GM15510 (cell line): Measurements from ENCODE around the gene SNX15.

Experiments used
- POLR2A ChIP-seq: IDR thresholded peaks from 3 replicates; pipeline ENCODE4 v1.6.1; 2011; ENCODE audit warnings: borderline replicate concordance; ENCODE audit not compliant: insufficient read length; ENCODE audit errors: extremely low read depth

The SNX15 gene

DNA sequence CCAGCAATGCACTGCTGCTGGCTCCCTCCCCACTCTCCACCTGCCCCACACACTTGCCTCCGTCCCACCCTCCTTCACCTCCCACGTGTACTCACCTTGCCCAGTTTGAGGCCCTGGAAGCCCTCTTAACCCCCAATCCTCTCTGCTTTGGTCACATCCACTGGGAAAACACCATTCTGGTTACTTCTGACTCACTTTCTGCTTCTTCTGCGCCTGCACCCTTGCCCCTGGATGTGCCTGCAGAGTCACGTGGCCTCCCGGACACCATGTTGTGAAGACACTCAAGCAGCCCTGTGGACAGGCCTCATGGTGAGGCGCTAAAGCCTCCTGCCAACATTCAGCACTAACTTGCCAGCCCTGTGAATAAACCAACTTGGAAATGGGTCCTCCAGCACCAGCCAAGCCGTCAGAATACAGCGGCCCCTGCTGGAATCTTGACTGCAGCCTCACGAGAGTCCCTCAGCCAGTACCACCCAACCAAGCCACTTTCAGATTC lies 33.7 kb downstream of the SNX15 start:
- TF ChIP-seq POLR2A: no peak

DNA sequence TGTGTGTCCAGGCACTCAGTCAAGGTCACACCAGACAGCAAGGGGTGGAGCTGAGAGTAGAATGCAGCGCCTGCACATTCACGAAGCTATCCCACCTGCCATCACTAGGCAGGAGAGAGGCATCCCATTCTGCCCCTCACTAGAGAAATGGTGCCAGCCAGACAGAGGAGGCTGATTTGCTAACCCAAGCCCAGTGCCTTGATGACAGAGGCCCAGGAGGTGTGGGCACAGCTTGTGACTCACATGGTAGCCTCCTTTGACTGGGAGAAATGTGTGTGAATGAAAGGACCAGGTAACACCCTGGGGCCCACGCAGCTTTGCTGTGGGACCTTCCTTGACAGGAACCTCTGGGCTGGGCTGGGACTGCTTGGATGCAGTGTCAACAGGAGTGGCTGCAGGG lies 36.3 kb downstream of the SNX15 start:
- TF ChIP-seq POLR2A: no peak

DNA sequence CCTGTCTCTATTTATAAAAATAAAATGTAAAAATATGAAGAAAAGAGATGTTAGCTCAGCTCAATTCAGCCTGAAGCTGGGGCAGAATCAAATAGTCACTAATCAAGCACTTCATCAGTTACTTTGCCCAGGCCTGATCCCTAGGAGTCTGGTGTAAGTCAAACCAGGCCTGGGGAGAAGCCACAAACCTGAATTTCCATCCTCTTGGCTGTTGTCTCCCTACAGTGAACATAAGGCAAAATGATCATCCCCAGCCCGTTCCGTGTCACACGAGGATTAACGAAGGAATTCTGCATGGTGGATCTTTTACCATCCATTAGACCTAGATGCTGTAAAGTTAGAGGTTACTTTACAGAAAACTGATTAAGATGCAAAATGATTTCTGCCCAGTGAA lies 37.6 kb downstream of the SNX15 start:
- TF ChIP-seq POLR2A: no peak

DNA sequence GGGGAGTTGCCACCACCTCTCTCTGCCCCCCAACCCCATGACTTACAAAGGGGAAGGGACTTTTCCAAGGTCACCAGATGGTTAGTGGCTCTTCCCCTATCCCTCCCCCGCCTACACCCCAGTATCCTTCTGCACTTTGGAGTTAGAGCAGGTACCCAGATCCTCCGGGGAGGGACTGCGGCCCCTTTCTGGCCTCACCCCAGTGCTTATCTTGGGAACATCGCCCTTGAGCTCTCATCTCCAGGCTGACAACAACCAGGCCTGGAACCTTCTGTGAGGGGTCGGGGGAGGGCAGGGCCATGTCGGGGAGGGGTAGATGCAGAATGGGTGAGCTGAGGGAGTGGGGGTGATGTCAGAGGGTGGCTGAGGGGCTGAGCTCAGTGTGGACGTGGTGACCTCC lies 38.6 kb downstream of the SNX15 start:
- TF ChIP-seq POLR2A: no peak

DNA sequence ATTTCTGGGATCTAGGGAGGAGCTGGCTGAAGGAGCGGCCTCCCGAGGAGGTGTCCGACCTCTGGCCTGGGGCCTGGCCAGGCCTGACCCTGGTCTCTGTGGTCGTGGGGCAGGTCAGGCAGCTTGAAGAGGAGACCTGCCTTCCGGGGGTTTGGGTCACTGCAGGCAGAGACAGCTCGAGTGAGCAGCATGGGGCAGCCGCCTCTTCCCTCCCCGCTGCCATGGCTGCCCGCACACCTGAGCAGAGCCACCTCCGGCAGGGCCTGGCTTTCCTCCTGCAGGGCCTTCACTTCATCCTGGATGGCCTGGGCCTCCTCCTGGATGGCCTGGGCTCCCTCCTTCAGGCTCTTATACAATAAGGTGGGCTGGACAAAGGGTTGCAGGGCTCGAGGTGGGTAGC lies 39.1 kb downstream of the SNX15 start:
- TF ChIP-seq POLR2A: no peak

DNA sequence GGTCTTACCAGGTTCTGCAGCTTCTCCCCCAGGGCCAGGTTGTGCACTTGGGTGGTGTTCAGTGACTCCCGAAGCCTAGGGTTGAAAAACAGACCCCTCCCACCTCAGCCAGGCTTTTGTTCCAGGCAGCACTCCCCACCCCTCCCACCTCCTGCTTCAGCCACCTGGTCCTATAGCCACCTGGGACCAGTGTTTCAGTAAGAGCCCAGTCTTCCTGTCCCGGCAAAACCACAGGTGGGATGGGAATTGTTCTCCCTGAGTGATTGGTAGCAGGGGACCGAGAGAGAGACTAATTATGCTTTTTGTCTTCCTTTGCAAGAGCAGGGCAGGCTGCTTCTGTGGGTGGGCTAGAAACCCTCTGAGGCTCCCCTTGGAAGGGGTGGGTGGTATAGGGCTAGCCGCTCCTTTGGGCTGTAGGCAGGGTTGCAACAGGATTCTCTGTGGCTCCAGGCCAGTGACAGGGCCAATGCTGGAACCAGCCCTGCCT lies 39.6 kb downstream of the SNX15 start:
- no peak for TF ChIP-seq POLR2A

DNA sequence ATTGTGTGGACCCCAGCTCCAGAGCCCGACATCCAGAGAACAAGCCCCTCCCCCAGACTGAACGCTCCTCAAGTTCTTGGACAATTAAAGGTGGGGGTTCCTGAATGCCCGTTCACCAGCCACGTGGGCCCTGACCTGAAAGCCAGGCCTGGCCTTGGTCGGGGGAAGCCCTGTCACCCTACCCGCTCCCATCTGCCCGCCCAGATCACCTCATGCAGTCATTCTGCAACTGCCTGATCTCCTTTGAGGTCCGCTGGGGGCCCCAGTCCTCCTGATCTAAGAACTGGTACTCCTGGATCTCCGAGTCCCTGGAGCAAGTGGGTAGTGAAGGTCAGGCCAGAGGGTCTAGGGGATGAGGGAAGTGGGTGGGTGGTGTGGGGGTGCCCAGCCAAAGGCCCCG lies 40.2 kb downstream of the SNX15 start:
- TF ChIP-seq POLR2A: no peak

DNA sequence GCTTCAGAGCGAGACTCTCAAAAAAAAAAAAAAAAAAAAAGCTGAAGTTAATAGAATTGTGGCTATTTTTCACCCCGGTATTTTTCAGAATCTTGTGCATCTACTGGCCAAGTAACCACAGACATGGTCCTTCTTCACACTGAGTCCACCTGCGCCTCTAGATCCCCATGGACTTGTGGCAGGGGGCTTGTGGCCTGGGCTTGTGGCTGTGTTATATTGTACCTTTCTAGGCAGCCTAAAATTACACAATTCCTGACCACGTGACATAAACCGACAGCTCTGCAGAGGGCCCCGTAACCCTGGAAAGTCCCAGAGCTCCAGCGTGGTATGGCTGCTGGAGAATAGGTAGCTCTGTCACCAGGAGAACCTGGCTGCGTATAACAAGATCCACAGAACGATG lies 42.0 kb downstream of the SNX15 start:
- no peak for TF ChIP-seq POLR2A

DNA sequence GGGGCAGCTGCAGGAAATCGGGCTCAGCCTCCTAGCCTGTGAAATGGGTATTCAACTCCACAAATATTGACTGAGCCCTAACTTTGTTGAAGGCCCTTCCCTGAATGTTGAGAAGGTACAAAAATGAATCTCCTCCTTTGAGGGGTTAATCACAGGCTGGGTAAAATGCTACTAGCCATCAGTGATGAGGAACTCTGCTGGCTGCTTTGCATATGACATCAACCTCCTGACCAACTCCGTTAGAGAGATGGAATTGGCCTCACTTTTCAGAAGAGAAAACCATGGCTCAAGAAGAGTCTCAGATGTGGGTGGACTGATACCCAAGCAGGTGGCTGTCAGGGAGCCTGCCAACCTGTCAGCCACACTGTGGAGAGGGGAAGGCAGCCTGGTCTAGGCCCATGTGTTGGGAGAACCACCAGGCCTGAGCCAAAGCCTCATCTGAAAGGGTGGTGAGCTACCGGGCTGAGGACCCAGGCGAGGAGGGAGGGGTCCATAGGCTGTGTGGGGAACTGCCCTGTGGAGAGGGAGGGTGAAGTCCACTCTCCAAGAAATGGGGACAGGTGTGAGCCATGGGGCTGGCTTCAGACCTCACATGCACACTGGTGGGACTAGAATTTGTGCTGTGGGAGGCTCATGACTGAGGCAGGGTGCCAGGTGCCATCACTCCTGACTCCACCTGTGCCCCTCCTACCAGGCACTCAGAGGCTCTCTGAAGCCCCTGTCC lies 44.8 kb downstream of the SNX15 start:
- TF ChIP-seq POLR2A: no peak

DNA sequence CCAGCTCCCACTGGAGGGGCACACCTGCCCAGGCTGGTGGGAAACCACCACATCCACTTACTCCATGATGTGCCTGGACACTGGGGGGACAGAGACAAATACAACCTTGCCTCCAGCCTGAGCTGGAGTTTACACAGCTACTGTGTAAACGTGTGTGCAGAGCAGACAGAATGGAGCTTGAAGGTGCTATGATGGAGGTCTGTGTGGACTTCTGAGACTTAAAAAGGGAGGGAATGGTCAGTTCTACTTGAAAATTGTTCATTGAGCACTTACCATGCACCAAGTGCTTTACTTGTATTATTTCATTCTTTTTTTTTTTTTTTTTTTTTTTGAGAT lies 45.4 kb downstream of the SNX15 start:
- no peak for TF ChIP-seq POLR2A

DNA sequence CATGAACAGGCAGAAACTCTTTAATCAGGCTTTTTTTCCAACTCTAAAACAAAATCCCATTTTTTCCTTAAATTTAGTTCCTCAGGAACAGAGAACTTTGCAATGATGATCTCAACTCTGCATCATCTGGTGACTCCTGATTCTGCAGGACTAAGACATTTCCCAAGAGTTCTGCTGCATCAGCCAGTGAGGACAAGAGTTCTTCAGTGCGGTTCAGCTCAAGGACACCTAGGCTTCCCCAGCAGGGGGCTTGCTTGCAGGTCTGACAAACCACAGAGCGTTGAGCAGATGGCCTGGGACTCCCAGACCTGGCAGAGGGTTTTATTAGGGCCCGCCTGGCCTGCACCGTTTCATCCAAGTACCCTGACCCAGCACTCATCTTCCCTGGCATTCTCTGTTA lies 50.2 kb downstream of the SNX15 start:
- no peak for TF ChIP-seq POLR2A

DNA sequence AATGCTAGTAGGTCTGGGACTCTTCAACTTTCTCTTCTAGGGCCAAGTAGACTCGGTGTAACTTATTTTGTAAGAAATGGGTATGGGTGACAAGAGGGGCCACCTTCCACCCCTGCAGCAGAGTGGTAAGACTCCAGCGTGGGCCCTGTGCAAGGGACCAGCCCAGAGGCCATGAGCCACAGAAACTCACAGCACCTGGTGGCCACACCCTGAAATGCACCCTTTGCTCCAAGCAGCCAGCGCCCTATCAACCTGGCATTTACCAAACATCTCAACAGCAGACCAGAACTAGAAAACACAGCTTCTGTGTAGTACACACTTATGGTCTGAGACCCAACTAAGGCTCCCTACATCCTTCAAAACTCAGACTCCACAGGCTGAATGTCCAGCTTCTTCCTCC lies 50.9 kb downstream of the SNX15 start:
- TF ChIP-seq POLR2A: no peak

DNA sequence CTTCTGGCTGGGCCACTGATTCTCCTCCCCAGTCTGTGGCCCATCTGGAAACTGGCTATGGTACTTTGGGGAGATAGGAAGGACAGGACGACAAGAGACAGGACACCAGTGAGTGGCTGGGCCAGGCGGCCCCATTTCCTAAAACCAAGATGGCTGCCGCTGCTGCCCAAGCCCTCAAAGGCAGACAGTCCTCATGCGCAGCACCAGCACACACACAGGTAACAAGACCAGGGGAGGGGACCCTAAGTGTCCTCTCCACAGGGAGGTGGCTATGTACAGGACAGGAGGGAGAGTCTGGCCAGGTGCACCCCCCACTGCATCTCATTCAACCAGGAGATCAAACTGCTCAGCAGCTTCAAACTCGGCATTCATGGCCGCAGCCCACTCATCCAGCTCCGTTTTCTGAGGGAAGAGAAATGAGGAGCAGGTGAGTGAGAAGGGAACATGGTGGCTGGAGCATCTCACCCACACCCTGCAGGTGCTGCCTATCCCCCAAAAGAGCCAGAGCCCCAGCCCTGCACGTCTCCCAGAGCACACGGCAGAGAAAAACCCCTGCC lies 51.6 kb downstream of the SNX15 start:
- no peak for TF ChIP-seq POLR2A

DNA sequence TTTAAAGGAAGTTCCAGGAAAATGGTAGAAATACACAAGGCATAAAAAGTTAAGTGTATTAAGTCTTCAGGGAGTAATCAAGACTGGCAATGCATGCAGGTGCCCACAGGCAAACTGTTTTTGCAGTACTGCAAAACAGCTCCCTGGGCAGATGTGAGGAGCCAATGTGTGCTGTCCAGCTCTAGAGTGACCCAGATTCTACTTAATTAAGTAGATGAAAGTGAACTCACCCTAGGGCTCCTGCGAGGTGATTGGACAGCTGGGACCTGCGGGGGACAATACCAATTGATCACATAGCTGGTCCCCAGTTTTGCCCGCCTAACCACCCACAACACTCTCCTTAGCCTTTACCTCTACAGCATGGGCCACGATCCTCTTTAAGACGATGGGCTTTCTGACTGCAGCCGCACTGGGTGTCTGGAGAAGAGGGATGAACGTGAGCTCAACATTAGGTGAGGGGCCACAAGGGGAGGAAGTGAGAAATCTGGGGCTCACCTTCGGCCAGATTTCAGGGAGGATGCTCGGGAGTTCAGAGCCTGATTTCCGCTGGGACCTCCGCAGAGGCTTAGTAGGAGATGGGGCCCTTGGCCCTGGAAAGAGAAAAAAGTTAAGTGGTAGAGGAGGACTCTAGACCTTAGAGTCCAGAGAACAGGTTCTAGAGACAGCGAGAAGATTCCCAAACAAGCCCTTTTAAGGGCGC lies 56.0 kb downstream of the SNX15 start:
- TF ChIP-seq POLR2A: no peak

DNA sequence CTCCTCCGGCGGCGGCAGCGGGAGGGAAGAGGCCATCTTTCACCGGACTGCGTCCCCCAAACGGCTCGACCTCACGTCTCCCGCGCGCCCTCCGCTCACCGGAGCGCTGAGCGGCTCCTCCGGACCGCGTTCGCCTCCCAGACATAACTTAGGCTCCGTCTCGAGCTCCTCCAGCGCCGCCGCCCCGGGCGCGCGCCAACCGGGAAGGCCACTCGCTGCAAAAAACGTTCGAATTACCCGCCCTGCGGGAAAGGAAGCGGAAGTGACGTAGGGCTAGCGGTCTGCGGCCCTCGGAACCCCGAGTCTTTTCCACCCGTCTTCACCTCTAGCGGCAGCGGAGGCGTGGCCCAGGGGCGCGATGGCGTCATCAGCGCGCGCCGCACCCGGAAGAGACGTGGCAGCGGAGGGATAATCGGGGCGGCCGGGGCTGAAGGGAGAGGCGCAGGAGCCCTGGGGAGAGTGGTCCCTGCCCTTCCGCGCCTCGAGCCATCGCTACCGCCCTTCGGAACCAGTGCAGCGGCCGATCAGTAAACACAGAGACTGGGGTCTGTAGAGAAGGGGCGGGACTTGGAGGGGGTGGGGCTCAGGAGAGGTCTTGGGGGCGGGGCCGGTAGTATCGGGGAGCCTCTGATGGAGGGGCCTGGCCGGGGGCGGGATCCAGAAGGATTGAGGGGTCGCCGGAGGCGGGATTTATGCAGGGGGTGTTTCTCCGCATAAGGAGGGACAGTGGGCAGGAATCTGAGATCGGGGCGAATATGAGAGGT lies 56.8 kb downstream of the SNX15 start, which contains the start of the genes CDCA5 and ZFPL1:
Gene CDCA5, minus strand, starts transcription at position 207 of the 764 bp plus-strand sequence. Its CDS starts 62 bp downstream, at position 145.
Gene ZFPL1, plus strand, starts transcription at position 389 of the 764 bp plus-strand sequence. CDS start 477 bp downstream, outside the sequence.
- peak; percentile 71 for TF ChIP-seq POLR2A

DNA sequence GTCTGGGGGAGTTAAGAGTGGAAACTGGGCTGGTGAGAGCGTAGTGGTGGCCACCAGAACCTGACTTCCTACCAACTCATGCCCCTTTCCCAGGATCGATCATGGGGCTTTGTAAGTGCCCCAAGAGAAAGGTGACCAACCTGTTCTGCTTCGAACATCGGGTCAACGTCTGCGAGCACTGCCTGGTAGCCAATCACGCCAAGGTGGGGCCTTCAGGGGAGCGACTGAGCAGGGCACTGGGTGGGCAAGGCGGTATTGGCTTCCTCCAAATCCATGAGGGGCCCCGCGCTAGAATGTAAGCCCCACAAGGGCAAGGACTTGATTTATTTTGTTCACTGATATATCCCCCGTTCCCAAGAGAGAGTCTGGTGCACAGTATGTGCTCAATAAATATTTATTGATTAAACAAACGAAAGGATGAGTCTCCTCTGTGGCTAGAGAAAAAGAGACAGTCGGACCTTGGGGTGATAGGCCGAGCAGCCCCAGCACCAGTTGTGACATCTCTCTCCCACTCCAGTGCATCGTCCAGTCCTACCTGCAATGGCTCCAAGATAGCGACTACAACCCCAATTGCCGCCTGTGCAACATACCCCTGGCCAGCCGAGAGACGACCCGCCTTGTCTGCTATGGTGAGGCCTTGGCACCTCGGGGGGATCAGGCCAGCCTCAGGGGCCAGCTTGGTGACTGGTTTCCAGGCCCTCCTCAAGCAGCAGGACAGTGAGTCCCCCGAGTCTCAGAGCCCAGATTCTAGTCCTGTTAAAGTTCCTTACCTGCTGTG lies 57.5 kb downstream of the SNX15 start:
- TF ChIP-seq POLR2A: no peak
